Measurements from ENCODE around the gene RAB30.

GRCh38 chr11:82929121-82929520, 142.6 kb downstream of the RAB30 start:
- TF ChIP-seq CTCF (IDR thresholded peaks at IDR 0.05; ENCODE audit: insufficient read depth, low read length, poor library complexity, severe bottlenecking), result no peak
- no peak for TF ChIP-seq EZH2phosphoT487 (conservative IDR thresholded peaks at IDR 0.05; ENCODE audit: low read length)
